HG03097 (cell line): ENCODE data around the gene HSBP1.

Experiments used
- ATAC-seq: cut with Tn5 transposase; IDR thresholded peaks from one replicate; pipeline ENCODE4 v1.9.1; 2021; ENCODE audit not compliant: unreplicated experiment, low FRiP score

The HSBP1 gene

GRCh38 chr16:83835586-83836566, 28.1 kb downstream of the HSBP1 start:
- no peak for ATAC-seq

DNA sequence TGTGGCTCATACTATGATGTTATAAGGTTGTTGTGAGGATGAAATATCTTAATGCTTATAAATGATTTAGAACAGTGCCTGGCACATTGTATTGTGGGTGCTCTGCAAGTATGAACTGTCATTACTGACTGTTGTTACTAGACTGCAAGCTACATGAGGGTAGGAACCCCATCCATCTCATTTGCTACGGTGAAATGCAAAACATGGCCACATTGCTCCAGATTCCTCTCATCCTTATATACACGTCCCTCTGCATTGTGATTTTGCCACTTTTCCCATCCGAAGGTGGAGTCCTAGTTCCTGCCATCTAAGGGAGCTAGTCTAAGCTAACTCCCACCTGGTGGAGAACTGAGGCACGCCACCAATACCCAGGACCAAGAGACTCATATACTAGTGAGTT, 29.8 kb downstream of the HSBP1 start:
- no peak for ATAC-seq

GRCh38 chr16:83838151-83838550, 30.4 kb downstream of the HSBP1 start:
- no peak for ATAC-seq

- ATAC-seq, result no peak
Measured at GRCh38 chr16:83839561-83839960, 31.8 kb downstream of the HSBP1 start.

- no peak for ATAC-seq
Measured at GRCh38 chr16:83840060-83840617, 32.4 kb downstream of the HSBP1 start.

DNA sequence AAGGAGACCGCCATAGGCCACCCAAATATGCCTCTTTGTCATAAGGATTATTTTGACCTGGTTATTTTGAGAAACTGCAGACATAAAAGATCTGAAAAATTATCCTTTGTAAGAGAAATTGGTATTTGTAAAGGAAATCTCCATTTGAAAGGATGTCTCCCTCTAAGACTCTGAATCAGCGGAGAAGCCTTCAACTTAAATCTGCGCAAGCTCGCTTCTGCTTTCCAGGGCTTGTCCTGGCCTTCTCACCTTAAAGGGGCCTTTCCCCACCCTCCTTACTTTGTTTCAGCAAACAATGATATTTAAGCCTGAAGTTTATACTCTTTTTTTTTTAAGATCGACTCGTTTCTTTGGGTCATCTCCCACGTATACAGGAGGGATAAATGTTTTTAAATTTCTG, 34.5 kb downstream of the HSBP1 start:
- no peak for ATAC-seq

GRCh38 chr16:83842756-83843507, 35.2 kb downstream of the HSBP1 start:
- no peak for ATAC-seq

DNA sequence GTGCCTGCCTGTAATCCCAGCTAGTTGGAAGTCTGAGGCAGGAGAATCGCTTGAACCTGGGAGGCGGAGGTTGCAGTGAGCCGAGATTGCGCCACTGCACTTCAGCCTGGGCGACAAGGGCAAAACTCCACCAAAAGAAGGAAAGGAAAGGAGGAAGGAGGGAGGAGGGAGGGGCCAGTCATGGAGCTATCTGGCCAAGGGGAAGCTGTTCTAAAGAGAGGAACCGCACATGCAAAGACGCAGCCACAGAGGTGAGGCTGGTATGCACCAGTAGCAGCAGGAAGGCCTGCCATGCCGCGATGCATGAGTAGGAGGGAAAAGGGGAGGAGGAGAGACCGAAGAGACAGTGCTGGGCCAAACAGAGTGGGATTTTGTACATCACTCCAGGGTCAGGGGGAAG, 35.9 kb downstream of the HSBP1 start:
- no peak for ATAC-seq

DNA sequence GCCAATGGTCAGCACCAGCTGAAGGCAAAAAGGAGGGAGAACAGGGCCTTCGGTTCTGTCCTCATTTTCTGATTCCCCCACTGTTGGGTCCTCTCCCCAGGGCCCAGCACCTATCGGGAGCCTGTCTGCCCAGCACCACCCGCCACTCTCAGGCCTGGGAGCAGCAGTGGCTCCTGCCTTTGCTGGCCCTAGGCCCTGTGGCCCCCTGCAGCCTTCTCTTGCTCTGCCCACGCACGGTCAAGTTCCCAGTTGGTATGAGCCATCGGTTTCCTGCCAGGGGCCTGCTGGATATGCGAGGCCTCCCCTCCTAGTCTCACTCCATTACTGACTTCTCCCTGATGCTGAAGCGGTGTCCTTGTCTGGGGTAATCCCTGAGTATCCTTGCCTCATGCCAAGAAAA, 37.5 kb downstream of the HSBP1 start:
- ATAC-seq, result no peak

GRCh38 chr16:83847371-83848225, 39.8 kb downstream of the HSBP1 start:
- ATAC-seq, result no peak

GRCh38 chr16:83849421-83849820, 41.6 kb downstream of the HSBP1 start:
- ATAC-seq, result no peak

GRCh38 chr16:83850947-83851346, 43.2 kb downstream of the HSBP1 start:
- no peak for ATAC-seq

- no peak for ATAC-seq
Measured at GRCh38 chr16:83851473-83851872, 43.7 kb downstream of the HSBP1 start.

DNA sequence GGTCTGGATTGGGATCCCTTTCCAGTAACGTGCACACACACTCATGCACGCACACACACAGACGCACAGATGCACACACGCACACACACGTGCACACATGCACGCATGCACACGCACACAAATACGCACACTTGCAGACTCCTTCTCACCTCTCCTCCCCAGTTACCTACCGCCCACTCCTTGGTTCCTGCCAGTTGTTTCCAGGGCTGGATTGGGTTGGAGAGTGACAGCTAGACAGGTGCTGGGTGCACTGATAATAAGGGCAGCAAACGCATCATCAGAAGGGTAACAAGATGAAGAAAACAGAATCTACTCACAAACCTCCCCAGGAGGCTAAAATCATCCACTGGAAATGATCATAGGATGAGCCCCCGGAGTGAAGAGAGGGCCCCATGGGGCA, 45.0 kb downstream of the HSBP1 start:
- no peak for ATAC-seq

DNA sequence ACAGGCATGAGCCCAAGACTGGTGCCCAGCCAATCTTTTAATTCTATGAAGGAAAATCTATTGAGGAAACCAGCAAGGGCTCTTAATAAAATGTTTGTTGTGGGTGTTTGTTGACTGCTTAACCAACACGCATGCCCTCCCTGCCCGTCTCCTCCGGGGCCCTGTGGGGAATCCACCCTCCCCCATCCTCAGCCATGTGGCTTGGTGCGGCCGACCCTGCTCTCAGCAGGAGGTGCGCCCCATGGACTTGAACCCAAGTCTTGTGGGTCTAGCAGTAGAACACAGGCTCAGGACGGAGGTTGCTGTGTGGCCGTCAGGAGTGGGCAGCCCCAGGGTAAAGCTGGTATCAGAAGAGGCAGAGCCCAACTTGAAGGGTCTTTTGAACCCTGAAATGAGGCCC, 46.1 kb downstream of the HSBP1 start:
- ATAC-seq, result no peak

GRCh38 chr16:83854420-83854819, 46.6 kb downstream of the HSBP1 start:
- no peak for ATAC-seq

DNA sequence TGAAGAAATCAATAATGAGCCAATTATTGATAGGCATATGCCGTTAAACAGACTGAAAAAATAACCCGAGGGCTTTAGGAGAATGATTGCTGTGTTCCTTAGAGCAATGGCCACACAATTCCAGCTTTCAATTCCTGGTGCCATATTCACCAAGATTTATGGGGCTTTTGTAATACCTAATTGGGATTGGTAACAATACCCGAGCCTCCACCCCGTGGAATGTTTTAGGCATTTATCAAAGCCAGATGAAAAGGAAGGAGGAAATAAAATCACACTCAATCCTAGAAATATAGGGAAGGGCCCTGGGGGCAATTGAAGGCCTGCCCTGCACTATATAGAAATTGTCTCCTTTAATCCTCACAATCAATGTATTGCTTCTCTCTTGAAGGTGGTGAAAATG, 49.0 kb downstream of the HSBP1 start:
- no peak for ATAC-seq

- no peak for ATAC-seq
Measured at GRCh38 chr16:83859265-83859664, 51.5 kb downstream of the HSBP1 start.

GRCh38 chr16:83862661-83863060, 54.9 kb downstream of the HSBP1 start:
- no peak for ATAC-seq

DNA sequence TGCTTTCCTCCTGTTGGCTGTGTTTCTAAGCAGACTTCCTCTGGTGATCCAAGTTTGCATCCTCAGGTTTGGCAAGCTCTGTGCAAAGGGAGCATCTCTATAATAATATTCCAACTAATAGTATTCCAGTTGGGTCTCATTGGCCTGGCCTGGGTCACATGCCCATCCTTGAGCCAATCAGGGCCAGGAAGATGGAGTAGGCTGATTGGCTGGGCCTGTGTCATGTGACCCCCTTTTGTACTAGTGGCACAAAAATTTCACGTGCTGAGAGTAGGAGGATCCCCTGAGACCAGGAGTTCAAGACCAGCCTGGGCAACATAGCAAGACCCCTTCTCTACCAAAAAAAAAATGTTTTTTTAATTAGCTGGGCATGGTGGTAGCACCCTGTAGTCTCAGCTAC, 55.9 kb downstream of the HSBP1 start:
- ATAC-seq, result no peak
